Measurements from ENCODE around the gene PRMT7.
"Not testable (repeated sequence)": the region's sequence is repeated elsewhere in the genome, so short reads cannot be mapped to it uniquely, and the experiment has no call there.

The PRMT7 gene

DNA sequence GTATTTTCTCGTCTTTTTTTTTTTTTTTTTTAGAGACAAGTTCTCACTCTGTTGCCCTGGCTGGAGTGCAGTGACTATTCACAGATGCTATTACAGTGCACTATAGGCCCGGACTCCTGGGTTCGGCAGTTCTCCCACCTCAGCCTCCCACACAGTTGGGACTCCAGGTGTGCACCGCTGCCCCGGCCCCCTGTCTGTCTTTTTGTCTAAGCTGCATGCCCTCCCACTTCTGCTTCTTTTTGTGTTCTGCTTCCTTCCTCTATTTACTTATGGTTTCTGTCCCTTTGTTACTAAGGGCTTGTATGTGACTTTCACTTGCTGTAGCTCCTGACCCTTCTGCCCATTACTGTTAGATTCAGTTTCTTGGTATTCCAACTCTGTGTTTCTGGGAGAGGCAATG is 26.0 kb upstream of the PRMT7 start:
- DNase-seq: no peak

DNA sequence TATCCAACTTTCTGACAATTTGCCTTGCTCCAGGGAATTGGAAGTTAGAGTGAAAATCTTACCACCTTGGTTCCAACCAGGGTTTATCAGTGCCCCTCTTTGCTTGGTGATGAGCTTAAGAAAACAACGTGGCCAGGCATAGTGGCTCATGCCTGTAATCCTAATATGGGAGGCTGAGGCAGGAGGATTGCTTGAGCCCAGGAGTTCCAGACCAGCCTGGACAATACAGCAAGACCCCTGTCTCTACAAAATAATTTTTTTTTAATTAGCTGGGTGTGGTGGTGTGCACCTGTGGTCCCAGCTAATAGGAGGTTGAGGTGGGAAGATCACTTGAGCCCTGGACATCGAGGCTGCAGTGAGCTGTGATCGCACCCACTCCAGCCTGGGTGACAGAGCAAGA is 25.1 kb upstream of the PRMT7 start:
- DNase-seq: no peak

DNA sequence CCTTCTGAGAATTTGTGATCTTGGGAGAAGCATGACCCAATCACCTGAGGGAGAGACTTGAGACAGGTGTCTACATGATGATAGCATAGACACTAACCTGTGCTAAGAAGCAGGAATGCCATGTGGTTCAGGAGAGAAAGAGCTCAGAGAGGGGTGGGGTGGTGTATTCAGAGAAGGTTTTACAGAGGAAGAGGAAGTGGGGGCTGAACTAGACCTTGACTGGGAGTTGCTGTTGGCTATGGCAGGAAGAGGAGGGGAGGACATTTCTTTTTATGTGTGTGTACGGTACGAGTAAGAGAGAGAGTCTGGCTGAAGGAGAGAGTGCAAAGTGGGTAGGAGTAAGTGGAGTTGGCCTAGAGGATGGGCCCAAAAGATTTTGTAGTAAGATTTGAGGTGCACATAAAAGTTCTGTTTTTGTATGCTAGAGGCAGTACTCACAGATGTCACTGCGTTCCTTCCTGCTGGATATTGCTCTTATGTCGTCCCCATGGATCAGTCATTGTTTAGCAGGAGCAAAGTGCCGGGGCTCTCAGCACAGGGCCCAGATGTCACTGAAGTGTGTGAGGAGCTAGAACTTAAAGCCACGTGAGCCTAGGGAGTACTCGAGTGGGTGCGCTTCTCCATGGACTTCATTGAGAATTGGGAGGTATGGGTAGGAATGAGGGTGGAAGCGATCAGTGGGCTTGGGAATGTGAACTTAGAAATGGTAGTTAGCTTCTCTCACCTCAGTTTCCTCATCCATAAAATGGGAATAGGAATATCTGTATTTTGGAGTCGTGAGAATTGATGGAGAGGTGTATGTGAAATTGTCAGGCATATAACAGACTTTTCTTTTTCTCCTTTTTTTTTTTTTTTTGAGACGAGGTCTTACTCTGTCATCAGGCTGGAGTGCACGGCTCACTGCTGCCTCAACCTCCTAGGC is 24.4 kb upstream of the PRMT7 start:
- DNase-seq: no peak

DNA sequence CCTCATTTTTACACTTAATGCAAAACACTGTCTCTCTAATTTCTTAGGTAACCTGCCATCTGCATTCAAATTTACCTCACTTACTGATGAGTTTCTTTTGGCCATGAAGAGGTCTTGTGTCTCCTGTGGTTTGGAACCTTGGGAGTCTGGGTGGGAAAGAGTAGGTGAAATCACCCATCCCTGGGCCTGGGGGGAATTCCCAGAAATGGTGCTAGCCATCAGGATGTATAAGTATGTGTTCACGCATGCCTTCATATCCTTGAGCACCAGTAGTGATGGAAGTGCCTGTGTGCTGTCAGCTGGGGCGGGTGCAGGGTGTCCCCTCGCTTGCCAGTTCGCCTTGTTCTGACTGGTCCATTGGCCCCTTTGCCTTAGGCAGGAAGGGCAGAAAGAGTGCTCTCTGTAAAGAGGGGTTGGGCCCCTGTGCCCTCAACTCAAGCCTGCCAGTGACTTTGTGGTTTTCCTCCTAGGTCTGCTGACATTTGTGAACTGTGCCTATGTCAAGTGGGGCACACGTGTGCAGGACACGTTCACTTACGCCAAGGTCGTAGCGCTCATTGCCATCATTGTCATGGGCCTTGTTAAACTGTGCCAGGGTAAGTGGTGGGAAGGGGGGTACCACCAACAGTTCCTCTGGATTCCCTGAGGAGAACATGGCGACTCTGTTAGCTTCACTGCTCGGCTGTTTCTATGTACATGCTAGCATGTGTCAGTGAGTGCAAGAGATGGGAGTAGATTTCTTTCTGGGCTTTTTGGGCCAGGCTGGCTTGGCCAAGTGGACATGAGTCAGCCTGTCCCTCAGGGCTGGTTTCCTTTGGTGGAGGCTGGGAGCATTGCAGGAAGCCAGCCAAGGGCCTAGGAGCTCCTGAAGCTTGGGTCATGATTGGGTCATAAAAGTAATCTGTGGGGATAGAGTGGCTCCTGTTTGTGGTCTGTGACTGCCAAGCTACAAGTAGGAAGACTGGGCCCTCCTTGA is 23.3 kb upstream of the PRMT7 start:
- no peak for DNase-seq

DNA sequence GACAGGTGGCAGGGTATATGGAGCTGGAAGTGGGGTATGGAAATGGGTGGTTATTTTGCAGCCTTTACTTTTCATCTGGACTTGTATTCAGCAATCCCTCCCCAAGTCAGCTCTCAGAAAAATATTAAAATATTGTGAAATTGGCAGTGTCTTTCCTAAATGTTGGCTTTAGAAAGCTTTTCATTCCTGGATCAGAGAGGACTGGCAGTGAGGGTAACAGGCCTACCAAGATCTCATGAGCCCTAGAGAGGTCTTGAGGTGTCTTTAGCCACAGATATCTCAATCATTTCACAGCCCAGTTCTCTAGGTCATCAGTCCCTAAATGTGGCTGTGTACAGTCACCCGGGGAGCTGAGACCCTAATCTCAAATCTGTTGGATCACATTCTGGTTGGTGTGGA is 22.6 kb upstream of the PRMT7 start:
- no peak for DNase-seq

DNA sequence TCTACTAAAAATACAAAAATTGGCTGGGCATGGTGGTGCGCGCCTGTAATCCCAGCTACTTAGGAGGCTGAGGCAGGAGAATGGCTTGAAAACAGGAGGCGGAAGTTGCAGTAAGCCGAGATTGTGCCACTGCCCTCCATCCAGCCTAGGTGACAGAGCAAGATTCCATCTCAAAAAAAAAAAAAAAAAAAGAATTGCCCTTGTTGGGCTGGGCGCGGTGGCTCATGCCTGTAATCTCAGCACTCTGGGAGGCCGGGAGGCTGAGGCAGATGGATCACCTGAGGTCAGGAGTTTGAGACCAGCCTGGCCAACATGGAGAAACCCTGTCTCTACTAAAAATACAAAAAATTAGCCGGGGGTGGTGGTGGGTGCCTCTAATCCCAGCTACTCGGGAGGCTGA is 22.0 kb upstream of the PRMT7 start:
- DNase-seq: not testable (repeated sequence)

DNA sequence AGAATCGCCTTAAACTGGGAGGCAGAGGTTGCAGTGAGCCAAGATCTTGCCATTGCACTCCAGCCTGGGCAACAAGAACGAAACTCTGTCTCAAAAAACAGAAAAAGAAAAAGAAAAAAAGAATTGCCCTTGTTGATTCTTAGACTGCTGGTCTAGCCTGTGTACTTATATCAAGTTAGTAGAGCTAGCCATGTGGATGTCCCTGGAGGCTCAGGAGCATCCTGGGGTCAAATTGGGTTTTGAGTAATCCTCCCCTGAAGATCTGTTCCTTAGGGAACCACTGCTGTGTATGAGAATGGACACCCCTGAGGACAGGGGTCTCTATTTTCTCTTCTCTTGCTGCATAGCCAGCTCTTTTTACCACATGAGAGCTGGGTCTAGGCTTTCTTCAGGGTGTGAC is 21.6 kb upstream of the PRMT7 start:
- DNase-seq: no peak

DNA sequence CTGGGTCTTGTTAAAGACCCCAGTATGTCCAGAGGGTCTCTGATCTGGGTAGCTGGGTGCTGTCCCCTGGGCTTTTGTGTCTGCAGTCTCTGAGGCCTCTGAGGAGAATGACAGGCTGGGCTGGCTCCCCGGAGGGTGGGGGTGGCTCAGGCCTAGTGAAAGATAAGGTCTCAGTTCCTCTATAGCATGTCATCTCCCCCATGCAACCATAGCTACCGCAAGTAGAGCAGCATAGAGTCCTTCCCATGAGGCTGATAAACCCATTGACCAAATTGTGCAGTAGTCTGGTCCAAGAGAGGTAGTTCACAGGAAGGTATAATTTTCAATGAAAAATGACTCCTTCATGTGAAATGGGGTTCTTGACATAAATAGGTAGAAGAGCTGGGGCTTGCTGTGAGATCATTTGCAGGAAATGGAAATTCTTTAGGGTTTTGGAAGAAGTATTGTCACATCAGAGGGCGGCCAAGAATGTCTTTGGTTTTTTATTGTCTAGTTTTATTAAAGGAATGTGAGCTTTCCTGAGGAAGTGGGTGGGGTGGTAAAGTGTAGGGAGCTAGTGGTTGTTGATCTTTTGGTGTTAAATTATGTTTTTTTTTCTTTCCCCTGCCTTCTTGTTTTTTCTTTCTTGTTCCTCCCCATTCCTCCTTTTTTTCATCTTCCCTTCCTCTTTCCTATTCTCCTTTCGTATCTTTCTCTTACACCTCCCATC is 21.0 kb upstream of the PRMT7 start:
- DNase-seq: peak; percentile 76

DNA sequence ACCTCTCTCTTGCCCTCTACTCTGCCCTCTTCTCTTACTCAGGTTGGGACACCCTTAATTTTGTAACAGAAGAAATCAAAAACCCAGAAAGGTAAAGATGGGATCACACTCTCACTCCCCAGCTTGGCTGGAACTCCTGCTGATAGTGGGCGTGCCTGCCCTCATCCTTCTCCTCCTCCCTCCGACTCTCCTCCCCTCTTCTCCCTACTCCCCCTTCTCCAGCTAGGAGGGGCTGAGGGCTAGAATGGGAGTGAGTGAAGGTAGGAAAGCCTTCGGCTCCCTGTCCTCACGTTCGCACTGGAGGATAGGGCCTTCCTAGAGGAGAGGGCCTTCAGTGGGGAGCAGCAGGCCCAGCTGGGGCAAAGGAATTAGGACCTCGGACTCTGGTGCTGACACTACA is 20.4 kb upstream of the PRMT7 start:
- no peak for DNase-seq

DNA sequence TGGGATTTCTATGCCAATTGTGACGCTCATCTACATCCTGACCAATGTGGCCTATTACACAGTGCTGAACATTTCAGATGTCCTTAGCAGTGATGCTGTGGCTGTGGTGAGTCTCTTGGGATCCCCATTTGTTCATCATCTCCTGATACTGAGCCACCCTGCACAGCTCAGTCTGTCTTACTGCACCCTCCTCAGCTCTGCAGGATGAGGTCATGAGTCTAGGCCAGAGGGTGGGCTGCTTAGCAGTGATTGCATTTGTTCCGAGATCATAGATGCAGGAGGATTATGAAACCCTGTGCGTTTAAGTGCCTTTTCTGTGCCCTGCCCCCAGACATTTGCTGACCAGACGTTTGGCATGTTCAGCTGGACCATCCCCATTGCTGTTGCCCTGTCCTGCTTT is 19.6 kb upstream of the PRMT7 start:
- no peak for DNase-seq

DNA sequence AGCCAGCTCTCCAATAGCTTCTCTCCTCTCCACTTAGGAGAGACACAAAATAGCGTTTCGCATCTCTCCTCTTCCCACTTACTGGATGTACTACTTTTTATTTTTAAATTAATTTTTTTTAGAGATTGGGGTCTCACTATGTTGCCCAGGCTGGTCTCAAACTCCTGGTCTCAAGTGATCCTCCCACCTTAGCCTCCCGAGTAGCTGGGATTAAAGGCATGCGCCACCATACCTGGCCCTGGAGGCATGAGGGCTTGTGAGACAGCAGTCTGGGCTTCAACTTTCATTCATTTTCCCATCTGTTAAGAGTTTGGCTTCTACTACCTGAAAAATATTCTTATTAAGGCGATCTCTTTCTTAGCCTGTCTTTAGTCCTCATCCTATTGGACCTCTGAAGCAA is 18.4 kb upstream of the PRMT7 start:
- no peak for DNase-seq

DNA sequence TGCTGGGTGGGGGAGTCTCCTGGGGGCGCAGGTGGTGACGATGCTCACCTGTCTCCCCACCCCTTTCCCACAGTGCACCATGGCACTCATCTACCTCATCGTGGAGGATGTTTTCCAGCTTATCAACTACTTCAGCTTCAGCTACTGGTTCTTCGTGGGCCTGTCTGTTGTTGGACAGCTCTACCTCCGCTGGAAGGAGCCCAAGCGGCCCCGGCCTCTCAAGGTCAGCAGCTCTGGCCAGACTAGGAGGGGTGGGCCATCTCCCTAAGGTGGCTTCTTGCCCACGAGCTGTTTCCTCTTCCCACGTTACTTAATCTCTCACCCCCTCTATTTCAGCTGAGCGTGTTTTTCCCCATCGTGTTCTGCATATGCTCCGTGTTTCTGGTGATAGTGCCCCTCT is 14.5 kb upstream of the PRMT7 start:
- DNase-seq: no peak

DNA sequence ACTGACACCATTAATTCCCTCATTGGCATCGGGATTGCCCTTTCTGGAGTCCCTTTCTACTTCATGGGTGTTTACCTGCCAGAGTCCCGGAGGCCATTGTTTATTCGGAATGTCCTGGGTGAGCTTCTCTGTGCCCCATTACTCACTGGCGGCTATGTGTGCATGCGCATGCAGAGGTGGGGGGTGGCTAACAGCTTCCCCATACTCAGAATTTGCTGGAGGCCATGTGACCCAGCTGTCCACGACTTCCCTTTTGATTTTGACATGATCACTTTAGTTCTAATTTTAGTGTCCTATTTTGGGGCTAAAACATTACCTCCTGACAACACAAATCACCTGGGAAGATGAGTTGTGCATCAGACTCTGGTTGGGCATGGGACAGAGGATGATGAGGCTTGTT is 14.1 kb upstream of the PRMT7 start:
- no peak for DNase-seq

DNA sequence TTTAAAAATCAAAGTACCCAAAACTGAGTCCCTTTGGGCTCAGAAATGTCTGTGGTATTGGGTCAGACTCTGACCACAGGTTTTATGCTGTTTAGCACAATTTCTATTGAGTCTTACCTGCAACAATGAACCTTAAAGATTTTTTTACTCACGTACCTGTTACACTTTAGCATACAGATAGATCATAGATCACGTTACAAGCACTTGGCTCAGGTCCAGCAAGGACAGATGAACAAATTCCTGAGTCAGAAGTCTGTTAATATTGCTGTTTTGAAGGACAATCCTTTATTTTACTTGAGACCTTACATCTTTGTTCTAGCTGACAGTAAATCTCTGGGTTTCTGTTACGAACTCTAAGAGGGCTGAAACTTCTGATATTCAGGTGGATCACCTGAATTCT is 12.9 kb upstream of the PRMT7 start:
- DNase-seq: no peak

DNA sequence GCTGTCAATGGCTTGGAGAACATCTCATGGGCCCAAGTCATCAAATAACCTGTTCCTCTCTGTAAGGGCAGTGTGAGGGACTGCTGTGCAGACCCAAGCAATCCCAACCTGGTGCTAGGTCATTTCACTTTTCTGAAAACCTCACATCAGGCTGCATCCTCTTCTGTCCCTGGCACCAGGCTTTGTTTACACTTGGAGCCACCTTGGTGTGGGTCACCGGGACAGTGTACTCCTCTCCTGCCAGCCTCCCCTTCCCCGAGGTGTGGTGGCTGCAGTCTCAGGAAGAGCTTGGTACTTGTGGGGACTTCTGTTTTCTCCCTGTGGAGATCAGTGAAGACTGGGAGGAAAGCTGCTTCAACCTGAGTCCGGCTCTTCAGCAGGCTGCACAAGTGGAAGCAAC is 12.5 kb upstream of the PRMT7 start:
- no peak for DNase-seq

DNA sequence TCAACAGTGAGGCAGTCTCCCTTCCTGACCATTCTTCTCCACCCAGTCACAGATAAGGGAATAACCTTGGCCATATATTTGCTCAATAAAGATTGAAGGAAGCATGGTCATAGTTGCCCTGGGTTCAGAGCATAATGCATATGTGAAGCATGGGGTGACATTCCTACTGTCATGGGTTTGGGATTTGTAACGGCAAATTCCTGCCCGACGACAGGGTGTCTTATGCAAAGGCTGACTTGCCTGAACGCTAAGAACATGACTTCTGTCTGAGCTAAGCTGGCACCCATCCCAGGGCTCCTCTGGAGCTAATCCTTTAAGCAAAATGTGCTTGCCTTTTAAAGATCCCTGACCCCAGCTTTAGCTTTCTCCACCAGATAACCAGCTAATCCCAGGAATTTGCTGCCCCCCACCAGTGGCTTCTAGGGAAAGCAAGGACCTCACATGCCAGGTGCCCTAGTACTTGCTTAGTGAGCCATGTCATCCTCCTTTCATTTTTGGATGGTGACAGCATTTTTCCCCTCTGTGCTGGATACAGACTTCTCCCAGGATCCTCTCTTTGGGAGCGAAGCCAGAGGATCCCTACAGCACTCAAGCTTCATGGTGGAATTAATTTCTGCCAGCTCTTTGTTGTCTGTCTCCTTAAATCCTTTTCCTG is 11.8 kb upstream of the PRMT7 start:
- no peak for DNase-seq

DNA sequence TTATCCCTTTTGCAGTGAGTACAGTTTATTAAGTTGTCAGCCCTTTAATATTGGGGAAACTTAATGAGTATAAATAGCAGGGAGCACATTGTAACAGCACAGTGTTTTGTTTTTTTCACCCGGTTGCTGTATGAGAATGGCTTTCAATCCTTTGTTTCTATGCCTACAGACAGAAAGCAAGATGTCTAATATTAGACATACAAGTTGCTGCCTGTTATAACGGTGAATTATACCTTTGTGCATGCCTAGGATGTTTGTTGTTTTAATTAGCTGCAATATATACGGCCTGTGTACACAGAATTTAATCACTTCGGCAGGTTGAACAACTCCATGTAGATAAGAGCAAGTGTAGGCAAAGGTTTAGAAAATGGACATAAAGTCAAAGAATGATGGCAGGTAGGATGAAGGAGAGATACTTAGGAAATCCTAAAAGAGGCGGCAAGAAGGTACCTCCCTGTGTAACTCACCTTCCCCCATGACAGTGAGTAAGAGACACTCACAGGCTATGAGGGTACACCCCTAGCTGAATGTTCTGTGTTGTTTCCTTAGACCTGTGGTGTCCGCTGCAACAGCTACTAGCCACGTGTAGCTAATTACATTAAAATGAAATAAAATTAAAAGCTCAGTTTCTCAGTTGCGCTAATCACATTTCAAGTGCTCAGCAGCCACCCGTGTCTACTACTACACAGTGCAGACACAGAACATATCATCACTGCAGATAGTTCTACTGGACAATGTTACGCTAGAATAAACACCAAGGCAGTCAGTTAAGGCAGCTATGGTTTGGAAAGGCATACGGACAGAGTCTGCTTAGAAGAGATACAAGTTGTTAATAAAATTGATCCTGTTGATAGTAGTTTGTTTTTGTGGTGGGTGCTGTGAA is 11.0 kb upstream of the PRMT7 start:
- DNase-seq: no peak

DNA sequence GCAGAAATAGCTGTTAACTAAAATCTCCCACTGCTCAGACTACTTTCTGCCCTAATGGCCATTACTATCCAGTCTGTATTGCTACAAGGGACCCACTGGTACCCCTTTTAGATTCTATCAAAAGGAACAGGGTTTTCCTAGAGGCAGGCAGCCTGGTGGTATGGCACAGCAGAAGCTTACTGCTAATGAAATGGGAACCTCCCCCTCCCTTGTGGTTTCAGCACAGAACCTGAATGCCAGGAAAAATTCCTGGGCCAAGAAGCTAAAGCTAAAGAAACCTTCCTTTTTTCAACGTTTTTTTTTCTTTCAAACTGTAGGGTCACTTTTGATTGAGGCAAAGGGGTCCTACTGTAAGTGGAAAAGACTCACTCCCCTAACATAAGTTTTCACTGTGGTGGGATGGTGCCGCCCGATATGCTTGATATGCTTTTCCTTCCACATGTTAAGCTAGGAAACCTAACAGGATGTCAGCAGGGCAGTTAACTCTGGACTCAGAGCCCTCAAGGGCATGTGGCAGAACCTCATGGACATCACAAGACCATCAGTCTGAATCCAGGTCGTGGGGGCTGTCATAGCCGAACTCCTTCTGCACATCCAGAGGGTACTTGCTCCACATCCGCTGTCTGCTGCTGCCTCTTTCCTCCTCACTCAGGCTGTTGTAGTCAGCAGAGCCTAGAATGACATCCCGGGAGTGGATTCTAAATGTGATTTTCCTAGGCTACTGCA is 9.9 kb upstream of the PRMT7 start:
- no peak for DNase-seq

DNA sequence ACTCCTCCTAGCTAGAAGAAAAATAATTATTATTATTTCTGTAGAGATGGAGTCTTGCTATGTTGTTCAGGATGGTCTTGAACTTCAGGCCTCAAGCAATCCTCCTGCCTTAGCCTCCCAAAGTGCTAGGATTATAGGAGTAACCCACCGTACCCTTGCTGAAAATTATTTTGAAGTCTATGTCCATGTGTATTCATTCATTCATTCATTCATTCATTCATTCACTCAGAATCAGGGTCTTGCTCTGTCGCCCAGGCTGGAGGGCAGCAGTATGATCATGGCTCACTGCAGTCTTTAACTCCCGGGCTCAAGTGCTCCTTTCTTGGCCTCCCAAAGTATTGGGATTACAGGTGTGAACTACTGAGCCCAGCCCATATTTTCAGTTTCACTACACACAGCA is 4.2 kb upstream of the PRMT7 start:
- DNase-seq: no peak

DNA sequence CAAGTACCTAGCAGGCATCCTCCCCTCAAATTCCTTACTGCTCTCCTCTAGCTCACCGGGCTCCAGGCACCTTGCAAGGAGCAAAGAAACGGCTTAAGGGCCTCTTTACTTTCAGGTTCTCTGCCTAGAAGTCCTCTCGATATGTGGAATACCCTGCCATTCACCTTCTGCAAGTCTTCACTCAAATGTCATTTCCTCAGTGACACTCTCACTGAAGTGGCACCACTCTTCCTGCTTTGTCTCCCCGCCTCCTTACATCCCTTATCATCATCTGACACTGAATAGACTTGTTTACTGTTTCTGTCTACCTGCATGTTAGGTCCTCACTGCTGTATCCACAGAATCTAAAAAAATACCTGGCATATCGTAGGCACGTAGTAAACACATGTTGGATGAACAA is 1.0 kb upstream of the PRMT7 start:
- DNase-seq: no peak

DNA sequence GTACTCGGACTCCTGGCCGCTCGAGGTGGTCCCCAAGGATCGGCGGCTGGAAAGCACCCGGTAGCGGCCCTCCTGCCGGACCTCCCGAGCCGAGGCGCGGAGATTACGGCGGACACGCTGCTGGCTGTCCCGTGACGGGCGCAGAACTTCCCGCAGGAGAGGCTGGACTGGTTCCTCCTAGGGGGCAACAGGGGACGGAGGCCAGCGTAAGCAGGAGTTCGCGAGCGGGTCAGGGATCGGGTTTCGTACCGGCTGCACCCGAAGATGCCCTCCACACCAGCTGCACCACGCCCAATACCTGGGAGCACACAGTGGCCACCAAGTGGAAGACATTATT is 414 bp upstream of the PRMT7 start:
- DNase-seq: no peak

Data from activated CD8-positive, alpha-beta memory T cell treated with anti-CD3 and anti-CD28 coated beads for 24 hours (primary cell).